MV-4-11 (cell line): ENCODE measurements around the gene ARL3.
"Not testable (repeated sequence)": the region's sequence is repeated elsewhere in the genome, so short reads cannot be mapped to it uniquely, and the experiment has no call there.

ENCODE experiments used
- DNase-seq: peaks from one replicate; lab custom pipeline; 2025; lab: John Stamatoyannopoulos, UW

Gene ARL3

GRCh38 chr10:102673236-102673818 is 40.9 kb downstream of the ARL3 start:
- no peak for DNase-seq

GRCh38 chr10:102670871-102671434 is 43.2 kb downstream of the ARL3 start:
- no peak for DNase-seq

GRCh38 chr10:102670065-102670670 is 44.0 kb downstream of the ARL3 start:
- DNase-seq: no peak

GRCh38 chr10:102669206-102670064 is 44.8 kb downstream of the ARL3 start:
- DNase-seq: peak; percentile 20

GRCh38 chr10:102668326-102669107 is 45.7 kb downstream of the ARL3 start:
- DNase-seq: no peak

- not testable (repeated sequence) for DNase-seq
These were observed 46.8 kb downstream of the ARL3 start for GRCh38 chr10:102667411-102667810.

- no peak for DNase-seq
These were observed 48.2 kb downstream of the ARL3 start for GRCh38 chr10:102665904-102666509.

- no peak for DNase-seq
These were observed 52.6 kb downstream of the ARL3 start for GRCh38 chr10:102661658-102662028.

GRCh38 chr10:102660888-102661657 is 53.1 kb downstream of the ARL3 start:
- peak; percentile 71 for DNase-seq

GRCh38 chr10:102658802-102659201 is 55.4 kb downstream of the ARL3 start:
- no peak for DNase-seq

- DNase-seq: no peak
These were observed 56.0 kb downstream of the ARL3 start for GRCh38 chr10:102657984-102658724.

GRCh38 chr10:102657451-102657850 is 56.7 kb downstream of the ARL3 start:
- no peak for DNase-seq

- DNase-seq: no peak
These were observed 57.3 kb downstream of the ARL3 start for GRCh38 chr10:102656791-102657371.

GRCh38 chr10:102656026-102656425 is 58.2 kb downstream of the ARL3 start:
- no peak for DNase-seq

- DNase-seq: no peak
These were observed 59.2 kb downstream of the ARL3 start for GRCh38 chr10:102654969-102655368.

- DNase-seq: no peak
These were observed 59.6 kb downstream of the ARL3 start for GRCh38 chr10:102654566-102654965.

GRCh38 chr10:102653060-102653459 is 61.1 kb downstream of the ARL3 start:
- no peak for DNase-seq

- DNase-seq: peak; percentile 80
These were observed 61.9 kb downstream of the ARL3 start for GRCh38 chr10:102652170-102652916.
